ENCODE results near the gene HCFC1.

HCFC1 gene

GRCh38 chrX:153902385-153902784 lies 69.2 kb downstream of the HCFC1 start:
- DNase-seq (ENCODE audit: low read depth), result no peak

DNA sequence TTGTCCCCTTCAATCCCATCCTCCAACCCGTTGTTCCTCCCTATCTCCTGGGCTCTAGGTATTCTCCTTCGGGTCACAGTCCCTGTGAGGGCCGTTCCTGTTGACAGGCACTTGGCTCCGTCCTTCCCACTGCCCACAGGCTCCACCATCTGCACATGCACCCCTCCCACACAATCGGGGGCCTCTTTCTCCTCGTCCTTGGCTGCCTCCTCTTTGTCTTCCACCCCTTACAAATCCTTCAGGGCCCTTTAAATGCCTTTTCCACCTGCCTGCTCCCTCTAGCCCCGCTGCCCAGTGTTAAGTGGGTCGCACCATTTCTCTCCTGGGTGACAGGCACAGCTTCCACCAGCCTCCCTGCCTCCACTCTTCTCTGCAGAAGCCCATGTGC lies 69.9 kb downstream of the HCFC1 start:
- no peak for DNase-seq (ENCODE audit: low read depth)

GRCh38 chrX:153900831-153901752 lies 70.5 kb downstream of the HCFC1 start:
- DNase-seq (ENCODE audit: low read depth), result no peak

- DNase-seq (ENCODE audit: low read depth), result no peak
These were observed 73.7 kb downstream of the HCFC1 start for GRCh38 chrX:153897899-153898298.
